Stimulated activated CD8-positive, alpha-beta memory T cell treated with anti-CD3 and anti-CD28 coated beads, Interleukin-4, amount 100 ng/mL, for 48 hours (primary cell): ENCODE data around the gene RANBP10.

Experiments
- DNase-seq: peaks from one replicate; pipeline ENCODE4 v3.0.0-alpha.2; 2020

RANBP10 gene

DNA sequence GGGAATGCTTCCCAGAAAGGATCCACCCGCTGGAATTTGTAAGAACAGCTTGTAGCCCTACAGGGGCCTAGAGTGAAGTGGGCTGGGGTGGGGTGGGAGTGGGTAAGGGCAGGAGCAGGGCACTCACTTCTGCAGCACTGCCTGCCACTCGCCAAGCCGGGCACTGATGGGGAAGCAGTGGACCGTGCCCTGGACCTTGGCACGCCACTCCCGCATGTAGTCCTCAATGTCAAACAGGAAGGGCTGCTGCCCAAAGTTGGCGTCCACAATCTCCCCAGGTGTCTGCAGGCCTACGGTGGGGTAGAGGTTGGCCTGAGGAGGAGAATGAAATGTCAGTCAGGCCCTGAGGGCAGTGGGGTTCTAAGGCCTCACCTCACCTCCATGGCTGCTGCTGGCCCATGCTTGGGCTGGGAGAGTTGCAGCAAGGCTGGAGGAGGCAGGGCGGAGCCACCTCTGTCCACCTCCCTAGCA lies 71.6 kb downstream of the RANBP10 start:
- DNase-seq, result no peak

DNA sequence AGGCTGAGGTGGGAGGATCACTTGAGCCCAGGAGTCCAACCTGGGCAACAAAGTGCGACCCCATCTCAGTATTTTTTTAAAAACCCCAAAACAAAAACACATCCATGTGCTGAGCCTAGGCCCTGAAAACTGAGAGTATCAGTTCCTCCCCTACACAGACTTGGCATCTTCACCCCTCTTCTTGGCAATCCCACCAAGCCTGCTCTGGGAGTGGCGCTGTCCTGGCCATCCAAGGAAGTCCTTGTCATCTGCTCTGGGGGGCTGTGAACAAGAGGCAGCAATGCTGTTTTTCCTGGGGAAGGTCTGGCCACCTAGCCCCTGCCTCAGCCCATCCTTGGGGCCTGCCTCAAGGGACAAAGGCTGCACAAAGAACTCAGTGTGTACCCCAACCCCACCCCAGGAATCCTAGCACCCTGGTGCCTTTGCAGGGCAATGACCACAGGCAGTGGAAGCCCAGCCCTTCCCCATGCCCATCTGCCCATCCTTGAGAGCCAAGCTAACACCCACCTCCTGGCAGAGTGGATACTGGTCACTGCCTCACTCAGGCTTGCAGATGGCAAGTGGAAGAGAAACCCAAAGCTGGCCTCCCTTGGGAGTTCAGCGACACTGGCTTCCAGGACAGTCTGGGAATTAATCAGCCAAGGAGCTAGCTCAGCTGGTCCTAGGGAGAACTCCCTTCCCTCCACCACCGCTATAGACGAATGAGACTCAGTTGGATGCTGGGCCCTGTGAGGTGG lies 72.5 kb downstream of the RANBP10 start:
- no peak for DNase-seq

DNA sequence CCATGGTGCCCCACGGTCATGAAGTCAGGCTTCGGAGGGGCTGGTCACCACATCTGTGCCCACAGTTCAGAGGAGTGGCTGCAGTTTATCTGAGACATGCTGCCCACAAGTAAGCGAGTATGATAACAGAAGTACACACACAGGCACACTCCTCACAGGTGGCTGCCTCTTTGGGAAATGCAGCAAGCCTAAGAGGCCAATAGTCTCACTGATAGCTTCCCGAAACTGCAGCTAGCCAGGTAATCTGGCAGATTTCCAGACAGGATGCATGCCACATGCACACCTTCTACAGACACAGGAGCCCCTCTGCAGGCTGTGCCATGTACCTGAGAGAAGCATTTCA lies 74.6 kb downstream of the RANBP10 start:
- DNase-seq, result no peak

DNA sequence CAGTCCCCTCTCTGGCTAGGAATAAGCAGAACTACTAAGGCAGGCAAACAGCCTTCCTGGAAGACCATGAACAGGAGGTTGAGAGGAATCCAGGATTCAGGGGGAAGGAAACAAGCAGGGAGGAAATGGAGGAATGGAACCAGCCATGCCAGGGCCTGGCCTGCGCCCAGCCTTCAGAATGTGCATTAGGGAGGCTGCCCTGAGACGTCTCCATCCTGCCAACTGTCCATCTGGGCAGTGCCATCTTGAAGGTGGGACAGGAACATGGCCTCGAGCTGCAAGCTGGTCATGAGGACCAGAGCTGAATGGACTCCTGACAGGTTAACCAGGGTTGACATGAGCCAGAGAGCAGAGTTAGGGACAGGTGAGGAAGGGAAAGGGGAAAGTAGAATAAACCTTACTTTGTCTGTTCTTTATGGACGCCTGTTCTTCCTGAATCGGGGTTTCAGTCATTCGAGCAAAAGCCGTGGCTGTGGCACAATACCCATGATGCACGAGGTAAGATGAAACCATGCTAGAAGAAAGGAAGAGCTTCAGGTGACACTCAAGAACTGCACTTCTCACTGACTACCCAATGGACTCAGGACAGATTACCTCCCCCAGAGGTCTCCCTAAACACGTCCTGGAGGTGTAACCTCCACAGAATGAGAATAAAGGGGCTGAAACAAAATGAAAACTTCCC lies 75.1 kb downstream of the RANBP10 start:
- no peak for DNase-seq

DNA sequence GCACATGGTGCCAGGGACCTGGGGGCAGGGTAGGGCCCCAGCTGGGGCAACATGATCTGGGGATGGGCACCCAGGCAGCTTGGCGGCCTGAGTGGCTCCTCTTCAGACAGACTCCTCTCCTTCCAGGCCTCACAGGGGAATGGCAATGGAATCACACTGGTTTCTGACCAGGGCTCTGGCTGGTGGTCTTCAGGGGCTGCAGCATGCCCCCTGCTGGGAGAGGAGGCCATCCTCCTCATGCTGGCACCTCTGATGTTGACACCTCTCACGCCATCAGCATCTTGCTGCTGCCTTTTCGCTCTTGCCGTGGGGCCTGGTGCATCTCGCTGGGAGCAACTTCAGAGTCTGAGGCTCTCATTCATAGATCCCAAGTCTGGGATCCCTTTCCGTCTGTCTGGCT lies 76.0 kb downstream of the RANBP10 start:
- no peak for DNase-seq

DNA sequence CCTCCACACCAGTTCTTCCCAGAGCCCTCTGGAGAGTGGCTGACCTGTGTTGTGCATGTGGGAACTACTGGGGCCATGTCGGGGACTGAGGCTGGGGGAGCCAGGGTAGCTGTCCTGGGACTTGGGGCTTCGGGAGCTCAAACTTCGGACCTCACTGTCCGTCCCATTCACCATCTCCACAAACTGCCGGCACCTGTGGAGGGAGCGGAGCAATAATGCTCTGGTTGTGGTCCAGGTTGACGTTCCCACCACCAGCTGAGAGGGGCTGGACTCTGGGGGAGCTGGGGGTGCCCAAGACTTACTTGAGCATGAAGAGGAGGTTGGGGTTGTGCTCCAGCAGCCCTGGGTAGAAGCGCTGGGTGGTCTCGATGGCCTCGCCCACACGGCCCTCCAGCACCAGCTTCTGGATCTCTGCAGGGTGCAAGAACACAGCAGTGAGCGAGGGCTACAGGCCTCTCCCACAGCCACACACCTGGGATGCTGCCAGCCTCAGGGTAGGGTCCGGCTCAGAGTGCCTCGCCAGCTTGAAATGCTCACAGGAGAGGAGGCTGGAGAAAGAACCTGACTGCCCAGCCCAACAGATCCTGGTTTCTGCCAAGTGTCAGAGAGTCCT lies 76.6 kb downstream of the RANBP10 start:
- no peak for DNase-seq

DNA sequence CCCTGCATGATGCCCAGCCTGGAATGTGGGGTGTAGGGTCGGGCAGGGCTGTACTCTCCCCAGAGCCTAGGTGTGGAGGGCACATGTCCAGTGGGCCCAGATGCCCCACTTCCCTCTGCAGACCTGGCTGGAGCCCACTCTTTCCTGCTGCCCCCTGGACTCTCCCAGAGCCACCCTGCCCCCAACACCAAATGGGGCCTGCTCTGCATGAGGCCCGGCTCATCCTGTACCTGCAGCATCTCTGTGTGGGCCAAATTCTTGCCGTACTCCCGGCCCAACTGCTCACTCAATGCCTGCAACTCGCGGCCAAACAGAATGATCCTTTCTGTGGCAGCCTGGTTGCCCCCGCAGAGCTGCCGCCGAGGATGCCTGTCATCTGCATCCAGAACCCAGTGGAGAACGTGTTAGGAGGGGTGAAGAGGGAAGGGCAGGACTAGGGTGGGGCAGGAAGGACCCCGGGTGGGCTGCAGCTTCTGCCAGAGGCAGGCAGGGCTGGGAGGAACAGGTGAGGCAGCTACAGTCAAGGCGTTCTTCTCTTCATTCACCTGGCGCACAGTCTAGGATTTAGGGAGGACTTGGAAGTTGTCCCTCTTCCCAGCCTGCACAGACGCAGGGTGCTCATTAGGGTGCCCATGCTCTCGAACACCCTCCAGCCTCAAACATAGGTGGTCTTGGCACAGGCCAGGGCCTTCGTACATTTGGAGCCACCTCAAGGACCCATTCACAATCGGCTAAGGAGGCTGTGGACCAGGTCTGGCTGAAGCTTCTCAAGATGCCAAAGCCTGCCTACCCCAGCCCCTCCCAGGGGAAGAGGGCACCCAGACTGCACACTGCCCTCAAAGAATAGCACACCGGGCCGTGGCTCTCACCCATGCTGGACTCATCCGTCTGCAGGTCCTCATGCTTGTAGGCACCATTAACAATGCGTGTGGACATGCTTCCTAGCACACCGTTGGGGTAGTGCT lies 78.6 kb downstream of the RANBP10 start:
- no peak for DNase-seq

DNA sequence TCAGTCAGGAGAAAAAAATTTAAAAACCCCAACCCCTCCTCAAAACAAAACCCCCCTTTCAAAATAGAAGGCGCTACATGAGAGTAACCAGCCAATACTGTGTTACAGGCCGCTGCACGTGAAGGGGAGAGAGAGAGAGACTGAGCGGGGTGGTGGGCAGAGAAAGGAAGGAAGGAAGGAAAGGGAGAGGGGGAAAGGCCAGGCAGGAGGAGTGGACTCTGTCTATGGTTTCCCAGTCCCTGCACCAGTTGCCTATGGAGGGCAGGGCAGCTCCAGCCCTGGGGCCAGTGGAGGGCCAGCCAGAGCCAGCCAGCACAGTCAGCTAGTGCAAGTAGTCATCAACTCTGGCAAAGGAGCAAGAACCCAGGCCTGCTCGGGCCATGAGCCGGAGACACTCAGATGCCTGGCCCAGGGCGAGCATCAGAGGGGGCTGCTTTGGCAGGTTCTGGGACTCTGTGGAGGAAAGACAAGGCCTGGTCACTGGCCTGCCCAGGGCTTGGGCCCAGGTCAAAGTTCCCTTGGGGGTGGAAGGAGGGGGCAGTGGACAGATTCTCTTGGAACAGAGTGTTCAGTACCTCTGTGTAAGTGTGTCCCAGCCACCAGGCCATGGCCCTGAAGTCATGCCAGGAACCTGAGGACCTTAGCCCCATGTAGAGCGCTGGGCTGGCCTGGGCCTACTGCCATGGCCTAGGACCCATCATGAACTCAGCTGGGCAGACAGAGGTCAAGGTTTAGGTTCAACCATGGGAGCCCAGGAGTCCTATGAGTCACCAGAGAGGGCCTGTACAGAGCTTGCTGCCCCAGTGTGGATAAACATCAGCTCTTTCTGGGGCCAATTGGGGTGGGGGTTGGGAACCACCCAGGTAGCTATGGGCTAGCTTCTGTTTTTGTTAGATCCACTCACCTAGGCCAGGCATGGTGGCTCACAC lies 80.0 kb downstream of the RANBP10 start:
- no peak for DNase-seq

DNA sequence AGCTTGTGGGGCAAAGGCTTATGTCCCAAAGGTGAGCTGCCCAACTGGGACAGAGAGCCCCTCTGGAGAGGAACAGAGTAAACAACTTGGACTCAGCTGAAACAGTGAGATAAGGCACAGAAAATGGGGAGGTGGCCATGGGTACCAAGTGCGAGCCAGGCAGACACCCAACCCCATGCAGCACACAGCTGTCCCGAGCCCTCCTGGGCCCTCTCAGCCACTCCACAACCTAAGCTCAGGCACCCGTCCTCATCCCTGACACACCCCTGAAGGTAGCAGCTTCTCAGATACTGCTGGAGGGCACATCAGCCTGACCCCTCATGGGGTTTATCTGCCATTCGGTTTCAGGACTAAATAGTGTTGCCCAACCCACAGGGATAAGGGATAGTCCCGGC lies 82.5 kb downstream of the RANBP10 start:
- no peak for DNase-seq

DNA sequence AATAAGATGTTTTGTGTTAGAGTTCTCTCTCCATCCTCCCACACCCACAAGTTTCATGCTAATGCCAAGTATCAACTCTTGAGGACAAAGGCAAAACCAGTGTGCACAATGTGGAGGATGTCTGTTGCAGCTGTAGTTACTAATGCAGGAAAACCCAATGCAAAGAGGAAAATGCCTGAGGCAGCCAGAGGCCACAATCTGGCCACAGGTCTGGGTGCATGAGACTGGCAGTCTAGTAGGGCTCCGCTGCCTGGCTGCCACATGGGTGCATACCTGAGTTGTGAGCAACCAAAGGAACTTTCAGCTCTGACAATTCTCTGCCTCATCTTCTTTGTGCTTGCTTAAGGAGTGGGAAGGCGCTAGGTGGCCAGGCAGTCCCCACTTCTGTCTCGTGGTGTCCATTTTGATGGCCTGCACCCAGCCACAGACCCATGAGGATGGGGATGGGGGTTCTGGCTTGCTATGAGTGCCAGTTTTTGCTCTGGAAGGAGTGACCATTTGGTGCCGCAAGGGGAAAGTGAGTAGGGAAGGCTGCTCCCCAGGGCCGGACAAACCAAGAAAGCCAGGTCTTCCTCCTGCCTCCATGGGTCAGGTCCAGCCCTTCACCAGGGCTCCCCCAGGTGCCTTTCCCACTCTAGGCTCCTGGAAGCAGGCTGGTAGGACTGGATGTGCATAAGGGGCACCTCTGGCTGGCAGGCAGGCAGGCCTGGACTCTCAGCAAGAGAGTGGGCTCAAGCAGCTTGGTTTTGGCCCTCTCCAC lies 83.0 kb downstream of the RANBP10 start:
- DNase-seq, result no peak

DNA sequence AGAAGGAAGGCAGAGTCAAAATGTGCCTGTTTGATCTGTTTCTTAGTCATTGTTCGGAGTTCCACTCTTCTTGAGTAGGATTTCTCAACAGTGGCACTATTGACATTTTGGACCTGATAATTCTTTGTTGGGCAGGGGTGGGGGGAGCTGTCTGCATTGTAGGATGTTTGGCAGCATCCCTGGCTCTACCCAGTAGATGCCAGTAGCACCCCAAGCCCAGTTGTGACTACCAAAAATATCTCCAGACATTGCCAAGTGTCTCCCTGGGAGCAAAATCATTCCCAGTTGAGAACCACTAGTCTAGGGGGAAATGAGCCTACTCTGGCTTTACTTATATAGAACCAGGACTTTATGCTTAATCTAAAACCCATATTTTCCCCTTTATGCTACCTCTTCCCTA lies 86.1 kb downstream of the RANBP10 start:
- DNase-seq, result no peak

DNA sequence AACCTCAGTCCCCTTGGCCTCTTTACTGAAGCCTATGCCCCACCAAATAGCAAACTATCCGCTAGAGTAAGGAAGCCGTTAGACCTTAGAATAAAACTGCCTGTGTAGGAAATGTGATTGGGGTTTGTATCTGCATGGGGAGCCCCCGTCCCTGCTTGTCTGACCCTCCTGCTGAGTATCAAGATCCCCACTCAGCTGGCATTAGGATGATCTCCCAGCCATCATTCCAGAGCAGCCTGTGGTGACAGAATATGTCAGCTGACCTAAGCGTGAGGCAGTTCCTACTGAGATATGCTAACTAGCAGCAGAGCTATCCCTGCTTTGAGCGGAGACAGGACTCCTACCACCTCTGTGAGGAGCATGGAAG lies 86.6 kb downstream of the RANBP10 start:
- peak; percentile 46 for DNase-seq

DNA sequence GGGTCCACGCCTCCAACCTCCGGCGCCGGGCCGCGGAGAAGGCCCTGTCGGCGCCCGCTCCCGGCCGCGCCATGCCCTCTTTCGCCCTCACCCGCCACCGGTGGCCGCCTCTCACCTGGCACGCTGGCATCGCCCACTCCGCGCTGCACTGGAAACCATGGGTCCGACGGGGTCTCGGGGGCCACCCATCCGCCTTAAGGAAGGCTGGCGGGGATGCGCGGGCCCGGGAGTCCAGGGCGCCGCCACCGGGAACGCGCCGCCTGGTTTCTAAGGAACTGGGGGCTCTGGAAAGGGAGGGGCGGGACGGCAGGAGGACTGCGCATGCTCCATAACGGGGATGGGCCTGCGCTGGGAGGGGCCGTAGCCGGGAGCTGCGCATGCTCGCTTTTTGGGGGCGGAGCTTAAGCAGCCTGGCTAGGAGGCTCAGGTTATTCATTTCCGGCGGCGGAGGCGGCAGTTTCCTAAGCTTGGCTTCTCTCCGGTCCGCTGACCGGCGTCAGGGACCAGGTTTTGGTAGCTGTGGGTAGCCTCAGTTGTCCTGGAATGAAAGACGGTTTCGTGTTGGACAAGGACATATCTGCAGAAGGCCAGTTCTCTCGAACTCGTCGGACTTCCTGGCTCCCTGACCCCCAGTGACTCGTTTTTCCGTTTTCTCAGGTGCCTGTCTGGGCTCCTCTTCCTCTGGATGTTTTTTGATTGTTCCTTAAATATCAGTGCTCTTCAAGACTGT lies 87.1 kb downstream of the RANBP10 start, which contains the start of gene GFOD2:
GFOD2 (minus strand) TSS at position 269 of the 730 bp plus-strand sequence. CDS start 33,601 bp downstream, outside the sequence.
- DNase-seq, result peak; percentile 100

DNA sequence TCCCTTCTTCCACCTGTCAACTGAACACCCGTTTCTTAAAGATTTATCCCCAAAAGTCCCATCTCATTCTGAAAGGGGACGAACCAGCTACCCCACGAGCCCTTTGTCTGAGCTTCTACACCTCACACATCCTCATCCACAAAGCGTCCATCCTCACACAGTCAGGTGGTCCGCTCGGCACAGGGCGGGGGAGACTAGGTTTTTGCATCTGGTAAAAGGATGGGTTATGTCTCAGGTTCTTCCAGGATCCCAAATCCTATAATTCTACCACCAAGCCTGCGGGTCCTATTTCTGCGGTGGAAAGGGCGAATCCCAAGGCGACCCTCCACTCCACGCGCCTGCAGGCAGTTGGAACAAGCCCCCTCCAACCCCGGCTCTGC lies 87.7 kb downstream of the RANBP10 start:
- DNase-seq, result peak; percentile 42

DNA sequence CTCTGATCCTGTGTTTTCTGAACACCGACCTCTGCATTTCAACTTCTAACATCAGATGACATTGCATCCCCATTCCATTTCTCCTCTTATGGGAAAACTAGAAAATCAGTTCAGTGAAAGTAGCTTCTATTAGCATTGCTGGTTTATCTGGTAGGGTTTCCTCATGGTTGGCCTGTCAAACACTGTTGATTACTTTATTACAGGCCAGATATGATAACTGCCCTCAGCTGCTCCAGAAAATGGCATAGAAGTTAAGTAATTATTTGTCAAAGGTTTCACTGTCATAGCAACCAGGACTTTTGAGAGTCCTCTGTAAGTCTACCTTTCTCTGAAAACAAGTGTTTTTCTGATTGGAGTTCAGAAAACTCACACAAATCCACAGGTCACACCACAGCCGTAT lies 90.3 kb downstream of the RANBP10 start:
- DNase-seq, result no peak

DNA sequence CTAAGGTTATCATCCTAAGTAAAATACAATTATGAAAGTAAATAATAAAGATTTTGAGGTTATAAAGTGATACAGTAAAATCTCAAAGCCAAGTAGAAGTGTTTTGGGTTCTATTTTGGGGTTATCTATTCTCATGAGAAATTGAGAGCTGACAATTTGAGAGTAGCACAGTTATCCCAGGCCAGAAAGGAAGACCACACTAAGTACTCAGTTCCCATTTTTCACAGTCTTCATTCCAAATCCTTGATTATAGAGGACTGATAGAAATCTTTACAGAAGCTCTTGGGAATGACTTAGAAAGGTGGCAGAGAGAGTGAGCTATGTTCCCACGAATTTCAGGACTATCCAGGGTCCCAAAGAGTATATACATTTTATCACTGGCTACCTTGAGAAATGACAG lies 91.8 kb downstream of the RANBP10 start:
- DNase-seq, result no peak

DNA sequence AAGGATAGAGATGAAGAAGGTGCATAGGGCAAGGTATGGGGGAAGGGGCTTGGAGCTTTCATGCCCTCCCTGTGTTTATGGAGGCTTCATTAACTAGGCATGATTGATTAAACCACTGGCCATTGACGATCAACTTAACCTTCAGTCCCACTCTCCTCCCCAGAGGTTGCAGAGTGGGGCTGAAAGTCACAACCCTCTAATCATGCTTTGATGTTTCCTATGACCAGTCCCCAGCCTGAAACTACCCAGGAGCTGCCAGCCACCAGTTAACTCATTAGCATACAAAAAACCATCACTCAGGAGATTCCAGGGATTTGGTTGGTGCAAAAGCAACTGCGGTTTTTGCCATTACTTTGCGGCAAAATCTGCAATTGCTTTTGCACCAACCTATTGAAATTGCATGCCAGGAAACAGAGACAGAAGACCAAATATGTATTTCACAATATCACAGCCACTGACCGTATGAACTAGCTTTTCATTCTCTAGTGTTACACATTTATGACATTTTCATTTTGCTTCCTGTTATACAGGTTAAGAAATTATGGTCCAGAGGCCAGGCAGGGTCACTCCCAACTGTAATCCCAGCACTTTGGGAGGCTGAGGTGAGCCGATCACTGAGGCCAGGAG lies 92.6 kb downstream of the RANBP10 start:
- DNase-seq, result no peak

DNA sequence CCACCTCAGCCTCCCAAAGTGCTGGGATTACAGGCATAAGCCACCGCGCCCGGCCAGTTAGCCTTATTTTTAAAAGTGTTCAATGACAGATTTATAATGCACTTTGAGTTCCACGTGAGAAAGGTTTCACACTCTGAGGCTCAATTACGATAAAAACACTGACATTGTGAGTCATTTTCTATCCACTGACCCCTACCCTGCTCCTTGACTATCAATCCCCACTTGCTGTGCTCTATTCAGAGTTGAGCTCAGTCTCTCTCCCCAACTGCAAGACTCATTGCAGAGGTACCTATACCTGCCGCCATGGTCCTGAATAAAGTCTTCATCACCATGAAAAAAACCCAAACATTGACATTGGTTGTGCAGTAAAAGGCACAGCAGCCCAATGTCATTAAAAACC lies 95.8 kb downstream of the RANBP10 start:
- no peak for DNase-seq

DNA sequence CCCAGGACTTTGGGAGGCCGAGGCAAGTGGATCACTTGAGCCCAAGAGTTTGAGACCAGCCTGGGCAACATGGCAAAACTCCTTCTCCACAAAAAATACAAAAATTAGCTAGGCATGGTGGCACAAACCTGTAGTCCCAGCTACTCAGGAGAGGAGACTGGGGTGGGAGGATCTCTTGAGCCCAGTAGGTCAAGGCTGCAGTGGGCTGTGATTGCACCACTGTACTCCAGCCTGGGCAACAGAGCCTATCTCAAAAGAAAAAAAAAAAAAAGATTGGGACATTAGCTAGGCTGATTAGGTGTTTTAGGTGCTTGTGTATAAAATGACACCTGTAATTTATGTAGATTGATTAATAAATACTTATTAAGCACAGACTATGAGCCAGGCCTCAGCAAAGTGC lies 97.3 kb downstream of the RANBP10 start:
- no peak for DNase-seq

DNA sequence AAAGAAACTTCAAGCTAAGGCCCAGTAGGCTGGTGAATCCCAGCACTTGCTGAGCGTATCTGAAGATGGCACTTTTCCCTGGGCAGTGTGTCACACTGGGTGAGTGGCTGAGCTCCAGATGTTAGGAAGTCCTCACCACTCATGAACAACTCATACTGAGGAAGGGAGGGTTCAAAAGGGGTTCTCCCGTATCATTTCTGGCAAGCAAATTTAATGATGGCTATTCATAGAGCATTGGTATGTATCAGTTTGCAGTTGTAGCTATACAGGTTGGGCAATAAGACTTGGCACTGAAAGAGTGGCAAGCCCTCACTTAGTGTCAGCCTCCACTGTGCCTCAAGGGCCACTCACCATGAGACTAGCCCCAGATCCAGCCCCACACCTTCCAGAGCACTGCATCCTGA lies 98.0 kb downstream of the RANBP10 start:
- no peak for DNase-seq
